ENCODE measurements around the gene EN1.

DNA sequence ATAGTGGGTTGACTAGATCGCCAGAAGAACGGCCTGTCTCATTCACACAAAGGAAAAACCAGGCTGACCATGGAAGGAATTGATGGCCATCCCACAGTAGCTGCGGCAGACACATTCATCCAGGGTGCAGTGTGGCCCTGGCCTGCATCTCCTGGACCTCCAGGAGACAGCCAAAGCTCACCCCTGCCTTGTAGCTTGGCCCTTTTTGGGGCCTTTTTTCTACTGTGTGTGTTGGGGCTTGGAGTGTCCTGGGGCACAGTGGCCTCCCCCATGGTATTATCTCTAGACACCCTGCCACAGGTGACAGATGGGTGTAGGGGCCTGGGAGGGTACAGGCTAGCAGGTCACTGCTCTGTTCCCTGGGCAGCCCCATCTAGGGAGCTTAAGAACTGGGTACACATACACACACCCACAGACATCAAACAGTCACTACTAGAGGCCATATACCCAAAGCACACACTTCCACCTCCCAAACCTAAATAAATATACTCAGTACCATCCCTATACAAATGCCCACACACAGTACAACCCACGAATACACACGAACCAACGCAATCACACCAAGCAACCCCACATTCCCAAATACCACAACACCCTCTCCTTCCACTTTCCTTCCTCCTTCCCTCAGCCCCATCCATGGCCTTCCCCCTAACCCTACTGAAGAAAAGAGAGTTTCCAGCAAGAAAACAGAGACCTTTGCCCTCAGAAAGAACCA is 8.6 kb downstream of the EN1 start:
- TF ChIP-seq CTCF (conservative IDR thresholded peaks at IDR 0.05; ENCODE audit: low read length) (no peak), EZH2phosphoT487 (IDR thresholded peaks at IDR 0.05; ENCODE audit: borderline replicate concordance, low read depth, low read length) (no peak)

Measured in OCI-LY7 (cell line).